ENCODE data around the gene C9orf72. TPM values are rescaled to one million over a fixed set of nuclear protein-coding genes. Genes with fewer than 3 reads are reported as not detected.
"Not testable (repeated sequence)": the region's sequence is repeated elsewhere in the genome, so short reads cannot be mapped to it uniquely, and the experiment has no call there.

C9orf72 gene
- polyA plus RNA-seq, 1 donor: 24.9 TPM

DNA sequence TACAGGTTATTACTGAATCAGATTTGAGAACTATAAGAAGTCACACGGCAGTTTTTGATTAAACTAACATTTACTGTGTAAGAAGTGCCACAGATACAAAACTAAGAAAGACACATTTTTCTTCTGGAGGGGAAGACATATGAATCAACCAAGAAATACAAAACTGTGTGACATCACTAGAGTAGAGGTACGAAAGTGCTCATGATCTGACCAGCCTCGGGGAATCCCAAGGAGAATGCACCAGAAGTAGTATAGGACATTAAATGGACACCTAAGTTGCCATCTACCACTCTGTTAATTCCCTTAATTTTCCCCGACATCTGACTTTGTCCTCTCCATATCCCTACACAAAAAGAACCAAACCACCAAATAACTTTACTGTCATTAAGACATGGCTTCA lies 54.5 kb downstream of the C9orf72 start:
- DNase-seq: no peak

GRCh38 chr9:27518006-27518405 lies 55.3 kb downstream of the C9orf72 start:
- no peak for DNase-seq

DNA sequence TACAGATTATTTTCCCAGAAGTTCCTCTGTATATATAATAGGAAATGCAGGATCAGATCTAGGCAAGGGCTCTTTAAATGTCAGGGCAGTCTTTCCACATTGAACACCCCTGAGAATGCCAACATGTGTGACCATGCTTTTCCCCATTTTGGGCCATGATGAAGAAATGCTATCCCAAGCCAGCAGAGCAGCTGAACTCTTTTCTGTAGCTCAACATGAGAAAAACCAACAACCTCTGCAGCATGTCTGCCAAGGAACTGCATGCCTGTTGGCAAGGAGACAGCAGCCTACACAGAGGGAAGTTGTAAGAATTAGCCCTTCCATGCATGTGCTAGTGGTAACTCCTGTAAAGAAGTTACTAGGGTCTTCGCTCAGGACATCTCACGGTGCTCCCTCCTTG lies 58.7 kb downstream of the C9orf72 start:
- DNase-seq: no peak

DNA sequence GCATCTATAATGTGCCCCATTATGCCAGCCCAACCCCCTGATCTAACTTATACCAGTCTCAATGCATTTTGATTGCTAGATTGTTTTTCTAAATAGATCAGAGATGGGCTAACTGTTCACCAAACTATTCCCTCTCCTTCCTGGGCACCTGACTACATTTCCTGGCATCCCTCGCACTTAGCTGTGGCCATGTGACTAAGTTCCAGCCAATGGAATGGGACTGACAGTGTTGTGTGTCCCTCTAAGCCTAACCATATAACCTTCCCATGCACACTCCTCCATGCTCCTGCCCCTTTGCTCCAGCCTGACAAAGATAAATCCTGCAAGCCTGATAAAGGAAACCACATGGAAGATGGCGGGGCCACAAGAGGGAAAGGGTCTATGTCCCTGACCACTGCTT lies 61.5 kb downstream of the C9orf72 start:
- no peak for DNase-seq

- no peak for DNase-seq
These were observed 62.5 kb downstream of the C9orf72 start for GRCh38 chr9:27510780-27511179.

GRCh38 chr9:27506981-27507380 lies 66.3 kb downstream of the C9orf72 start:
- no peak for DNase-seq

DNA sequence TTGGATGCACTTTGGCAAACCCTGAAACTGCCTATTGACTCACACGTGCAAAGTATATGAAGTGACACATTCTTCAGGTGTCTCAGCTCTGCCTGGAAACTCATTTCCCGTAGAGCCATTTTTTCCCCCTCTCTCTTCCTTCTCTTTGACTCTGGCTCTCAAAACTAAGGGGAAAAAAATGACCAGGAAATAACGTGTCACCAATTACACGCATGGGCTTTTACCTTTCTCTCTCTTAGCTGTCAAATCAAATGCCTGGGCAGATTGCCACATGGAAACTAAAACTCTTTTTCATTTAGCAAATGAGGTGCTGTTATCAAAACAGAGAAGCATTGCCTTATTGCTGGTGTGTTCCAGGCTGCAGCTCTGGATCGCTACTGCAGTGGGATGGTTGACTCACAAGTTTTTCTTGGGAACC lies 67.5 kb downstream of the C9orf72 start:
- no peak for DNase-seq

- no peak for DNase-seq
These were observed 69.0 kb downstream of the C9orf72 start for GRCh38 chr9:27504259-27504658.

DNA sequence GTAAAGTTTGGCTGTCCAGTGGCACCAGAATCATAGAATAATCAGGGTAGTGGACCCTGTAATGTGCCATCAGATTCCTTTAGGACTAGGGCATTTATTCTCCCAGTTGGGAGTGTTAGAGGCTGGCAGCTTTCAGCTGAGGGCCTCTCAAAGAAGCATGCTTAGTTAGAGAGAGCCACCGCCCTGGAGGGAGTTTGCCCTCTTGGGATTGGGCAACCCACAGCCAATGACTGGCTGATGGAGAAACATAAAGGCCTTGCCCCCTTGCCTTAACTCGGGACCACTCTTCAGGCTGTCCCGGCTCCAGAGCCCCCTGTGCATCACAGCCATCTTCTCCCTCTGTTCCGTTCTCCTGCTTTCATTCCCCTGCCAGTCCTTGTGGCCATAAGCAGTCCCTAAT lies 69.7 kb downstream of the C9orf72 start:
- no peak for DNase-seq

- DNase-seq: not testable (repeated sequence)
These were observed 72.4 kb downstream of the C9orf72 start for GRCh38 chr9:27500902-27501301.

DNA sequence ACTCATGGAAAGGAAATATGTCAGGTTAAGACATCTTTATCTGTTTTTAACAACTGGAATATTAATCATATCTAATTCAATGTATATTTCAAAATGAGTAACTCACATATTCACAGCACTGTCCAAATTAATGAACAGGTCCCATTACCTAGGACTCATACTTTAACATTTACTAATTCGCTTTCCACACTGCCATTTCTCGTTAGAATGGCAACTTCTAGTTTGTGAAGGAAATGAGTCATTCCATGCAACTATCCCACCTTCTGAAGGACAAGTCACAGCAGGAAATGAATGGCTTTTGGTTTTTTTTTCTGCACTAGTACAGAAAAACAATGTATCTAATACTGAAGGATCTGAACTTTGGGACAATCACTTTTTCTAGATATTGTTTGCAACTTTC lies 73.8 kb downstream of the C9orf72 start:
- DNase-seq: no peak

- DNase-seq: no peak
These were observed 75.3 kb downstream of the C9orf72 start for GRCh38 chr9:27497883-27498417.

Other genes with a start within 250 kb of the C9orf72 start
- gene IFNK, start 49.2 kb downstream of the C9orf72 start, polyA plus RNA-seq (ENCODE audit: insufficient read length): not detected
- 27.3 TPM for gene MOB3B, start 43.7 kb downstream of the C9orf72 start, polyA plus RNA-seq (ENCODE audit: insufficient read length)